SJSA1 (cell line): ENCODE measurements around the gene ZNF138. TPM values are rescaled to one million over a fixed set of nuclear protein-coding genes. Genes with fewer than 3 reads are reported as not detected.
"Not testable (repeated sequence)": the region's sequence is repeated elsewhere in the genome, so short reads cannot be mapped to it uniquely, and the experiment has no call there.

Experiments used
- DNase-seq, 2 experiments: peaks; one replicate each; pipeline ENCODE4 v3.0.0-alpha.2; 2015 to 2020; ENCODE audit warnings: low spot score in 2 of 2, low read depth in 1 of 2
- H3K27ac ChIP-seq: fragments of 250-450 bp; sonication (Bioruptor Pico); 2 replicates; pipeline ENCODE4 v1.5.1; 2020; ENCODE audit warnings: mild to moderate bottlenecking, moderate library complexity
- H3K27me3 ChIP-seq: fragments of 250-450 bp; sonication (Bioruptor Pico); replicated peaks from 2 replicates; pipeline ENCODE4 v1.5.1; 2020; ENCODE audit warnings: mild to moderate bottlenecking, moderate library complexity
- H3K36me3 ChIP-seq: fragments of 250-450 bp; sonication (Bioruptor Pico); 2 replicates; pipeline ENCODE4 v1.5.1; 2020; ENCODE audit warnings: mild to moderate bottlenecking
- H3K4me1 ChIP-seq: fragments of 250-450 bp; sonication (Bioruptor Pico); replicated peaks from 2 replicates; pipeline ENCODE4 v1.6.1; 2021; ENCODE audit warnings: mild to moderate bottlenecking
- H3K4me3 ChIP-seq: fragments of 250-450 bp; sonication (Bioruptor Pico); 2 replicates; pipeline ENCODE4 v1.5.1; 2020; ENCODE audit warnings: mild to moderate bottlenecking
- H3K9me3 ChIP-seq: fragments of 250-450 bp; sonication (Bioruptor Pico); replicated peaks from 2 replicates; pipeline ENCODE4 v1.5.1; 2020; ENCODE audit warnings: mild to moderate bottlenecking
- total RNA-seq: library from RNA; depleted of rRNA; stranded (reverse); fragments of >200 nt; shearing (Covaris generic); gene quantifications from 2 replicates; pipeline ENCODE4 v1.2.3, GENCODE V29; 2014

ZNF138 gene
- total RNA-seq, 1 experiment from 2014 or later, result 6.9 TPM

DNA sequence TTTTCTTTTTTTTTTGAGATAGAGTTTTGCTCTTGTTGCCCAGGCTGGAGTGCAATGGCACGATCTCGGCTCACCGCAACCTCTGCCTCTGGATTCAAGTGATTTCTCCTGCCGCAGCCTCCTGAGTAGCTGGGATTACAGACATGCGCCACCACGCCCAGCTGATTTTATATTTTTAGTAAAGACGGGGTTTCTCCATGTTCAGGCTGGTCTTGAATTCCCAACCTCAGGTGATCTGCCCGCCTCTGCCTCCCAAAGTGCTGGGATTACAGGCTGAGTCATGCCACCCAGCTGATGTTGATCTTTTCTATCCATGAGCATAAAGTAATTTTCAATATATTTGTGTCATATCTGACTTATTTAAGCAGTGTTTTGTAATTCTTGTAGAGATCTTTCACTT is 4.9 kb downstream of the ZNF138 start:
- not testable (repeated sequence) for DNase-seq, H3K27ac ChIP-seq

DNA sequence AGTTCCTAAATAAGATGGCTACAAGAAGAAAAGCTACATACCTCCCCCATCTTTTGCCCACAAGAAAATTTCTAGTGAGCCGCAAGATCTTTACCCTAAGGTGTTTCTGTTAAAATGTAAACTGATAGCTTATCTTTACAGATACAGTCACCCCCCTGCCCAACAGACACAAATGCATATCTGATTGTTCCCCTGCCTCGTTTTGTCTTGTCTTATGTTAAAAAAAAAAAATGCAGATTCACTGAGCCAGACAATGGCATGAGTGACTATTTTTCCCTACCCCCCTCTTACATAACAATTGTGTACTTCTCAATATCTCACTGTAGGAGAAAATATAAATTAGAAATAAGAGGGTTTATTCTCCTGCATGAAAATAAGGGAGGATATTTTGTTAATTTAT is 8.5 kb downstream of the ZNF138 start:
- H3K4me1 ChIP-seq, result peaks cover 16% of the 10 kb centered on the region
- no peak for DNase-seq
- H3K4me3 ChIP-seq, result no peak overlapping the region
- no peaks in the 10 kb centered on the region for H3K9me3 ChIP-seq
- peaks cover 32% of the 10 kb centered on the region for H3K36me3 ChIP-seq
- no peak overlapping the region for H3K27ac ChIP-seq
- no peaks in the 10 kb centered on the region for H3K27me3 ChIP-seq

More for the DNA sequence above, 4.9 kb downstream of the ZNF138 start:
- not testable (repeated sequence) for H3K9me3 ChIP-seq, H3K27me3 ChIP-seq, H3K4me3 ChIP-seq
- Histone ChIP-seq H3K36me3 (peaks cover 34% of the 10 kb centered on the region), H3K4me1 (peaks cover 17% of the 10 kb centered on the region)

DNA sequence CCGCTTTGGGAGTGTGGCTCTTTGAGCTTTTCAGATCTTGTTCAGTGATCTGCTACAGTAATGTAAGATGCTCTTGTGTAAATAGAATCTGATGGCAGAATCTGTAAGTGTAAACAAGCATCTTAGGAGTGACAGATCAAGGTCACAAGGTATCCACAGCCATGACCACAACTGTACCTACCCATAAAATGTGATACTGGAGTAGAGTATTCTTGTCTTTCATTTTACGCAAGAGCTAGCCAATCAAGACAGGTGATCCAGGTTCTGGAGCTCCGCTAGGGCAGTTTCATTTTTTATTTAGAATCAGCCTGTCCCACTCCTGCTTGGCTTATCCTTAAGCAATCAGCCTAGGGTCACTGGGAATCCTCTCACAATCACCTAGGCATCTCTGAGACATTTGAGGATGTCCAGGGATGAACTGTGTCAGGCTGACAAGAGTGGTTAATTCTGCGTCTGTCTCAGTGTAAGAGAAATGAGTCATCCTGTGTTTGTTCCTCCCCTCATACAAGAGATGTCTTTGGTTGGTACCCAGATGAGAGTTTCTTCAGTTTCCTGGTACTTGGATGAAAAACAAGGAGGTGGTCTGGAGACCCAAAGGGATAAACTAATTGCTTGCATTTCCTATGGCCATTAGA is 13.6 kb downstream of the ZNF138 start:
- H3K4me1 ChIP-seq, result peaks cover 12% of the 10 kb centered on the region
- H3K9me3 ChIP-seq, result no peaks in the 10 kb centered on the region
- no peaks in the 10 kb centered on the region for H3K27me3 ChIP-seq
- H3K4me3 ChIP-seq, result no peak overlapping the region
- DNase-seq, result no peak
- H3K36me3 ChIP-seq, result peaks cover 6% of the 10 kb centered on the region; the same call in 1 of the 2 replicates
- no peak overlapping the region for H3K27ac ChIP-seq

DNA sequence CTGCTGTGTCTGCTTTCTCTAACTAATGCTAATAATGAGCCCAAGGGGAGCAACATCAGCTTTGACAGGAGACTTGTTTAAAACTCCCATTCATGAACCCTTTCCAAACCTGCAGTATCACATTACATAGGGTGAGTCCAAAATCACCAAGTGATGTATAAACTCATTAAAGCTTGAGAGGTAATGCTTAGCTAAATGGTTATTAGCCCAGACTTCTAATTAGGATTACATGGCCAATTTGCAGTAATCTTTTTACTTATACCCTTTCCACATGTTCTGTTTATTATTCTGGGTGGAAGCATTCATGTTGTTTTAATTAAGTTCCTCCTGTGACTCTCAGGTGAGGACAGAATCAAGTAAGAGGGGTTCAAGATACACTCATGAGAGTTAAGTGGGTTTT is 17.5 kb downstream of the ZNF138 start:
- no peaks in the 10 kb centered on the region for H3K27me3 ChIP-seq
- DNase-seq, result no peak
- no peak overlapping the region for H3K4me3 ChIP-seq
- H3K9me3 ChIP-seq, result no peaks in the 10 kb centered on the region
- H3K4me1 ChIP-seq, result no peaks in the 10 kb centered on the region
- H3K36me3 ChIP-seq, result no peaks in the 10 kb centered on the region
- H3K27ac ChIP-seq, result no peak overlapping the region

DNA sequence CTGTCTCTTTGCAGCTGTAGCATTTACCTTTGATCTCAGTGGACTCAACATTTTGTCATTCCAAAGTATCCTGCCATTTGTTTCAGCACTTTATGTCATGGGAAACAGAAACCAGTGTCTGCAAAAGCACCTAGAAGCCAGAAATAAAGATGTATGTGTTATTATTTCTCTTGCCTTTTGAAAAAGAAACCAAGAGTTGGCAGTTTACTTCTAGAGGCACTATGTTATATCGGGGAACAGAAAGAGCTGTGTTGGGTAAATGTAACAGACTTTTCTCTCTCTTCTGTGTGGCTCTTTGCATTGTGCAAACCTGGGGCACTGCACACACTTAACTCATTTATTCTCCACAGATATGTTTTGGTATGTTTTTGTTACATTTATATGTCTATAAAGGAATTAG is 36.7 kb downstream of the ZNF138 start:
- no peak for DNase-seq
- Histone ChIP-seq H3K4me1 (no peaks in the 10 kb centered on the region), H3K9me3 (no peaks in the 10 kb centered on the region), H3K36me3 (no peaks in the 10 kb centered on the region), H3K4me3 (no peak overlapping the region), H3K27me3 (no peaks in the 10 kb centered on the region), H3K27ac (no peak overlapping the region)

DNA sequence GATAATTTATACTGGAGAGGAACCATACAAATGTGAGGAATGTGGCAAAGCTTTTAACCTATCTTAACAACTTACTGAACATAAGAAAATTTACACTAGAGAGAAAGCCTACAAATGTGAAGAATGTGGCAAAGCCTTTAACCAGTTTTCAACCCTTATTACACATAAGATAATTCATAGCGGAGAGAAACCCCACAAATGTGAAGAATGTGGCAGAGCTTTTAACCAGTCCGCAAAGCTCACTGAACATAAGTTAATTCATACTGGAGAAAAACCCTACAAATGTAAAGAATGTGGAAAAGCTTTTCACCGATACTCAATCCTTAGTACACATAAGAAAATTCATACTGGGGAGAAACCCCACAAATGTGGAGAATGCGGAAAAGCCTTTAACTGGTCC is 37.9 kb downstream of the ZNF138 start:
- no peak overlapping the region for H3K4me3 ChIP-seq
- H3K4me1 ChIP-seq, result no peaks in the 10 kb centered on the region
- no peaks in the 10 kb centered on the region for H3K9me3 ChIP-seq
- no peaks in the 10 kb centered on the region for H3K27me3 ChIP-seq
- DNase-seq, result no peak
- no peaks in the 10 kb centered on the region for H3K36me3 ChIP-seq
- H3K27ac ChIP-seq, result no peak overlapping the region

DNA sequence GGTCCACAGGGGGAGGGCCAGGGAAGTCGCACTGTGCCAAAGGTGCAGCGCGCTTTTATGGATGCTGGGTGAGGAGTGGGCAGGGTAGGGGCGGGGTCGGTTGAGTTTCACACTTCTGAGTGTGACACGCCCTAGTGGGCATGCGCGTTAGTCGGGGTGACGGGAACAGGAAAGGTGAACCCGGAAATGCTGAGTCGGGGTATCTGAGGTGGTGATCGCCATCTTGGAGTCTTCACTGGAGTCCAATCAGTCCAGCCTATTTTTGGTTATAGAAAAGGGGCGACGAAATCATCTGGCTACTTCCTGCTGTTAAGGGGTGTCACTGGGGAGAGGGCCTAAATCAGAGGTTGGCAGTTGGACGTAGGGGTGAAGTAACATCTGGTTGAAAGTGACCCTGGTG is 40.8 kb downstream of the ZNF138 start:
- no peaks in the 10 kb centered on the region for H3K4me1 ChIP-seq
- H3K9me3 ChIP-seq, result no peaks in the 10 kb centered on the region
- H3K36me3 ChIP-seq, result no peaks in the 10 kb centered on the region
- no peak for DNase-seq
- no peak overlapping the region for H3K27ac ChIP-seq
- no peak overlapping the region for H3K4me3 ChIP-seq
- H3K27me3 ChIP-seq, result no peaks in the 10 kb centered on the region

DNA sequence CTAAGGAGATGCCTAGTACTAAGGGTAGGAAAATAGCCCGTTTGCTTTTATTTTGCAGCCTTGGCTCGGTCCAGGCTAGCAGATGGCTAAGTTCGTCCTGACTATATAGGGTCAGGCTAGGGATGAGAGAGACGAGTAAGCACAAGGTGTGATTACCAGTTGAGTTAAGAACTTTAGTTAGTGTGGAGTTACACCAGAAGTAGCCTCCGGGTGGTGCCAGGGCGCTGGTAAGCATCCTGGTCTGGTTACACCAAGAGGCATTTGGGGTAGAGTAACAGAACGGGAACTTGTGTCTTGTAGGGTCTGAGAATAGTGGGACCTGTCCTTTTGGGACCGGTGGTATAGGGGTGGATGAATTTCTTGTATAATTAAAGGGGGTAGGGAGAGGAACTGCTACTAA is 41.6 kb downstream of the ZNF138 start:
- not testable (repeated sequence) for H3K27ac ChIP-seq, DNase-seq, H3K4me3 ChIP-seq, H3K27me3 ChIP-seq, H3K4me1 ChIP-seq, H3K9me3 ChIP-seq, H3K36me3 ChIP-seq

DNA sequence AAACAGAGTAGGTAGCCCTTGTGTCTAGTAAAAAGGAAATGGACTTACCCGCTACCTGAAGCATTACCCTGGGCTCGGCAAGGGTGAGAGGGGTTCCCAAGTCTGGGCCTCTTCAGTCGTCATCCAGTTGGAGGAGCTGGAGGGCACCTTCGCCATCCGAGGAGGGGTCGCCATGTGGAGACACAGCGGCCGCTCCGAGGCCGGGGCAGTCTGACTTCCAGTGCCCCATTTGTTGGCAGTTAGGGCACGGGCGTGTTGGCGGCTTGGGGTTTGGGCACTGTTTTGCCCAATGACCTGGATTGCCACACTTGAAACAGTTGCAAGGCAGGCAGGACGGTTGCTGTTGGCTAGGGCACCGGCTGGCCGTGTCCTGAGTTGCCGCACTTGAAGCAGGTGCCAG is 43.8 kb downstream of the ZNF138 start:
- H3K27ac ChIP-seq, H3K27me3 ChIP-seq, DNase-seq, H3K9me3 ChIP-seq, H3K4me1 ChIP-seq, H3K4me3 ChIP-seq, H3K36me3 ChIP-seq: not testable (repeated sequence)

DNA sequence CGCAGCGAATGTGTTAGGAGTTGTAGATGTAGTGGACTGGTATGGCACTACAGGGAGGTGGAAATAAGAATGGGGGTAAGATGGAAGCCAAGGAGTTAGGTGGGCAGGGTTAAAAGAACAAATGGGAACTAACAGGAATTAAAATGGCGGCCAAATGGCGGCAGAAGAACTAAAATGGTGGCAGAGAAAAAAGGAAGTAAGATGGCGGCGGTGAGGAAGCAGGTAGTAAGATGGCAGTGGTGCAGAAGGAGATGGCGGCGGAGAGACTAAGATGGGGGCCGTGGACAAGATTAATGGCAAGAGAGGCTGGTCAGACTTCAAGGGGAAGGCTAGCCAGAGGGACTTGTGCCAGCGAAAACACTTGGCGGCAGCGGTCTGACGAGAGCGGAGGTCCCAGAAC is 44.5 kb downstream of the ZNF138 start:
- H3K27me3 ChIP-seq, result no peaks in the 10 kb centered on the region
- H3K4me3 ChIP-seq, result no peak overlapping the region
- H3K9me3 ChIP-seq, result no peaks in the 10 kb centered on the region
- H3K4me1 ChIP-seq, result no peaks in the 10 kb centered on the region
- H3K27ac ChIP-seq, result no peak overlapping the region
- no peaks in the 10 kb centered on the region for H3K36me3 ChIP-seq
- no peak for DNase-seq

DNA sequence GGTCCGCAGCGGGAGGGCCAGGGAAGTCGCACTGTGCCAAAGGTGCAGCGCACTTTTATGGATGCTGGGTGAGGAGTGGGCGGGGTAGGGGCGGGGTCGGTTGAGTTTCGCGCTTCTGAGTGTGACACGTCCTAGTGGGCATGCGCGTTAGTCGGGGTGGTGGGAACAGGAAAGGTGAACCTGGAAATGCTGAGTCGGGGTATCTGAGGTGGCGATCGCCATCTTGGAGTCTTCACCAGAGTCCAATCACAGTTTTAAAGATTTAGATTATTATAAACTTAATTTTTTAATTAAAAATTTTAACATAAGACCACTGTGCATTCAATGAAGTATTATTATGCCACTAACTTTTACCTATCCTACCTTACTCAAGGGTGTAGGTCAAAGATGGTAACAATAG is 45.7 kb downstream of the ZNF138 start:
- Histone ChIP-seq H3K4me3 (no peak overlapping the region), H3K27me3 (no peaks in the 10 kb centered on the region), H3K4me1 (no peaks in the 10 kb centered on the region), H3K36me3 (no peaks in the 10 kb centered on the region), H3K9me3 (no peaks in the 10 kb centered on the region), H3K27ac (no peak overlapping the region)
- DNase-seq, result no peak

DNA sequence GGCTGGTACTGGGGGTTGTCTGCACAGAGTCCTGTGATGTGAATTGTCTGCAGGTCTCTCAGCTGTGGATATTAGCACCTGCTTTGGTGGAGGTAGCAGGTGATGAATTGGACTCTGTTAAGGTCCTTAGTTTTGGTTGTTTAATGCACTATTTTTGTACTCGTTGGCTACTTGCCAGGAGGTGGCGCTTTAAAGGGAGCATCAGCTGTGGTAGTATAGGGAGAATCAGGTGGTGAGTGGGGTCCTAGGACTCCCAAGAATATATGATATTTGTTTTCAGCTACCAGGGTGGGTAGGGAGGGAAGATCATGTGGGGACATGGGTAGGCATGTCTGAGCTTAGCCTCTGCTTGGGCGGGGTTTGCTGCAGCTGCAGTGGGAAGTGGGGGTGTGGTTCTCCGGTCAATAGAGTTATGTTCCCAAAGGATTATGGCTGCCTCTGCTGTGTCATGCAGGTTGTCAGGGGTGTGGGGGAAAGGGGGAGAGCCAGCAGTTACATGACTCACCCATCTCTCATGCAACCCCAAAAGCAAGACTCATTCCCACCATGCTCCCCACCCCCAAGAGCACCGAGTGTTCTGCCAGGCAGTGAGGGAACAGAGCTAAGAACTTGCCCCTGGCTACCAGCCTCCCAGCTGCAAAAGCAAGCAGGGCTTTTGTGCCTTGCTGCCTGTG is 55.2 kb downstream of the ZNF138 start:
- Histone ChIP-seq H3K4me1 (no peaks in the 10 kb centered on the region), H3K36me3 (no peaks in the 10 kb centered on the region), H3K4me3 (no peak overlapping the region), H3K9me3 (no peaks in the 10 kb centered on the region), H3K27me3 (no peaks in the 10 kb centered on the region), H3K27ac (no peak overlapping the region)
- DNase-seq, result no peak

DNA sequence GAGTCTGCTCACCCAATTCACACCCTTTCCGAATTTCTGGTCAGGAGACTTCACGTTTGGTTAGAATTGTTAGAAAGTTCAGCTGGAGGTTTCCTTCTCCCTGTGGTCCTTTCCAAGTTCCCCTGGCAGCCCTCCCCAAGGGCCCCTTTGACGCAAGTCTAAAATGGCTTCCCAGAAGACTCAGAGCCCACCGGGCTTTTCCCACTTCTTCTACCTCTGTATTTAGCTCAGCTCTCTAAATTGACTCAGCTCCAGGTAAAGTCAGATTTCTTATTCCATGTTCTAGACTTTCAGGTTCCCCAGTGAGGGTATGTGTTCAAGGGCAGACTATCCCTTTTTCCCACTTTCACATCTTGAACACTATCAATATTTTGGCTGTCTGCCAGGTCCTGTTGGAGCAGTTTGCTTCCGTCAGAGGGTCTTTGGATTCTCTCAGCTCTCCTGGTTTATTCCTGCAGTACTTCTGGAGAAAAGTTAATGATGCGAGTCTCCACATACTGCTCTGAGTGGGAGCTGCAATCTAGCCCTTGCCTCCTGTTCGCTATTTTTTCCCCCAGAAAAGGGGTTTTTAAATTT is 55.8 kb downstream of the ZNF138 start:
- no peaks in the 10 kb centered on the region for H3K9me3 ChIP-seq
- no peaks in the 10 kb centered on the region for H3K36me3 ChIP-seq
- no peak overlapping the region for H3K4me3 ChIP-seq
- no peaks in the 10 kb centered on the region for H3K27me3 ChIP-seq
- H3K27ac ChIP-seq, result no peak overlapping the region
- H3K4me1 ChIP-seq, result no peaks in the 10 kb centered on the region
- DNase-seq, result no peak

DNA sequence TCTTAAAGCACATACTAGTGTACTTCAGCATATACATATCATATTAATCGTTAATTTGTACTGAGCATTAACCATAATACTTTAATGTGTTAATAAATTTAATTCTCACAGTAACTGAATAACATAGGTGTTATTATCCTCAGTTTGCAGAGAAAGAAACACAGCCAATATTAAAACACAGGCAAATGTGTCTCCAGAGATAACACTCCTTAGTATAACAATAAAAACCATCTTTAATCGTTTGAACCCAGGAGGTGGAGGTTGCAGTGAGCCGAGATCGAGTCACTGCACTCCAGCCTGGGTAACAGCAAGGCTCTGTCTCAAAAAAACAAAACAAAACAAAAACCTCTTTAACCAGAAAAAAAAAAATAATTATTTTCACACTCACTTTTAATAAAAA is 59.5 kb downstream of the ZNF138 start:
- H3K4me3 ChIP-seq, result no peak overlapping the region

More for the DNA sequence above, 59.5 kb downstream of the ZNF138 start:
- Histone ChIP-seq H3K4me1 (no peaks in the 10 kb centered on the region), H3K27me3 (no peaks in the 10 kb centered on the region), H3K36me3 (no peaks in the 10 kb centered on the region), H3K27ac (no peak overlapping the region), H3K9me3 (no peaks in the 10 kb centered on the region)
- no peak for DNase-seq
